ENCODE data around the gene CCDC137. TPM values are rescaled to one million over a fixed set of nuclear protein-coding genes. Genes with fewer than 3 reads are reported as not detected.
A peak's percentile ranks its signal among the peaks of the same experiment; 100 is the strongest.

Gene CCDC137
- total and polyA plus RNA-seq, 2 of the 13 experiments (the other 11 are each of a cell fraction or from before 2014, with no cell fraction given) = 14.6 to 39.1 TPM

DNA sequence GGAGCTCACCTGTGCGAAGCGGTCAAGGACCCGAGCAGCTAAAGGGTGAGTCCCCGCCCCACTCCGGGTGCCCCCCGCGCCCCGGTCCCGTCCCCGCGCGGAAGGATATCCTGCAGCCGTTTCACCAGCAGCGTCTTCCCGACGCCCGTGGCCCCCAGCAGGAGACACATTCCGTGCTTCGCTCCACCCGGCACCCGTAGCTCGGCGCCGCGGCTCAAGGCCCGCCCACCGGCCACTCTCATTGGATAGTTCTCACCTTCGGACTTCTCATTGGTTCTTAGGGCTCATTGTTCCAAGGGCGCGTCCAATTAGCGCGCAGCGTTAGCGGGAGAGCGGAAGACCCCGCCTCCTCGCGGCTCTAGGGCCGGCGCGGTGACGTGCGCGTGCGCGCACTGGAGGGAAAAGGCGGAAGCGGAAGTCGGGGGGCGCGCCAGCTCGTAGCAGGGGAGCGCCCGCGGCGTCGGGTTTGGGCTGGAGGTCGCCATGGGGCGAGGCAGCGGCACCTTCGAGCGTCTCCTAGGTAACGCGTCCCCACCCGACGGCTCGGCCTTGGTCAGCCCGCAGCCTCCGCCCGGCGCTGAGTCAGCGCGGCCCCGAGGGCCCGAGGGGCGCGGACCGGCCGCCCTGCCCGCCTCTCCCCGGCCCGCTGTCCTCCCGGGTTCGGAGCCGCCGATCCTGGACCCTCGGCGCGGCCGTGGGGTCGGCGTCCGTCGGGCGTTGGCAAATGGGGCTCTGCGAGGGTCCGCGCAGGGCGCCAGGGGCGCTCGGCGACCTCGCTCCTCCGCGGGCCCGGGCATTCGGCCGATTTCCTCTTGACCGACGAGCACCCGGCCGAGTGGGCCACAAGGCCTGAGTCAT, 17.3 kb downstream of the CCDC137 start, which contains the start of the genes ARL16 and HGS (continued):
- TF ChIP-seq HDAC1 (CRISPR knock-in tag; IDR thresholded peaks at IDR 0.05) (peak; percentile 90; the same call in 1 of the 2 replicates), ZNF317 (CRISPR knock-in tag; IDR thresholded peaks at IDR 0.05) (peak; percentile 51; the same call in 1 of the 2 replicates), ZNF747 (CRISPR knock-in tag; IDR thresholded peaks at IDR 0.05; ENCODE audit: borderline replicate concordance) (peak; percentile 4; the same call in 1 of the 2 replicates), ZNF605 (CRISPR knock-in tag; IDR thresholded peaks at IDR 0.05) (0 out of 2 replicates have a peak, but pooled peaks have one; percentile 6), ELF1 (CRISPR knock-in tag; IDR thresholded peaks at IDR 0.05) (peak; percentile 99), RBFOX2 (IDR thresholded peaks at IDR 0.05; ENCODE audit: low read depth, low read length) (peak; percentile 94), ZFP1 (CRISPR knock-in tag; IDR thresholded peaks at IDR 0.05) (0 out of 2 replicates have a peak, but pooled peaks have one; percentile 39), ZNF260 (CRISPR knock-in tag; IDR thresholded peaks at IDR 0.05; ENCODE audit: borderline replicate concordance, low read depth) (no peak), PRMT3 (CRISPR knock-in tag; IDR thresholded peaks at IDR 0.05; ENCODE audit: borderline replicate concordance, low read depth) (no peak), YEATS4 (CRISPR knock-in tag; IDR thresholded peaks at IDR 0.05; ENCODE audit: borderline replicate concordance) (peak; percentile 77), RFX5 (IDR thresholded peaks at IDR 0.05; ENCODE audit: low read depth, low read length) (peak; percentile 33), ZNF570 (CRISPR knock-in tag; IDR thresholded peaks at IDR 0.05; ENCODE audit: borderline replicate concordance) (no peak), BHLHE40 (IDR thresholded peaks at IDR 0.05; ENCODE audit: low read length) (no peak), ZNF720 (CRISPR knock-in tag; IDR thresholded peaks at IDR 0.05) (no peak)
- TF ChIP-seq, protein P1, sequence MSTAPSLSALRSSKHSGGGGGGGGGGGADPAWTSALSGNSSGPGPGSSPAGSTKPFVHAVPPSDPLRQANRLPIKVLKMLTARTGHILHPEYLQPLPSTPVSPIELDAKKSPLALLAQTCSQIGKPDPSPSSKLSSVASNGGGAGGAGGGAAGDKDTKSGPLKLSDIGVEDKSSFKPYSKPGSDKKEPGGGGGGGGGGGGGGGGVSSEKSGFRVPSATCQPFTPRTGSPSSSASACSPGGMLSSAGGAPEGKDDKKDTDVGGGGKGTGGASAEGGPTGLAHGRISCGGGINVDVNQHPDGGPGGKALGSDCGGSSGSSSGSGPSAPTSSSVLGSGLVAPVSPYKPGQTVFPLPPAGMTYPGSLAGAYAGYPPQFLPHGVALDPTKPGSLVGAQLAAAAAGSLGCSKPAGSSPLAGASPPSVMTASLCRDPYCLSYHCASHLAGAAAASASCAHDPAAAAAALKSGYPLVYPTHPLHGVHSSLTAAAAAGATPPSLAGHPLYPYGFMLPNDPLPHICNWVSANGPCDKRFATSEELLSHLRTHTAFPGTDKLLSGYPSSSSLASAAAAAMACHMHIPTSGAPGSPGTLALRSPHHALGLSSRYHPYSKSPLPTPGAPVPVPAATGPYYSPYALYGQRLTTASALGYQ (CRISPR knock-in tag; IDR thresholded peaks at IDR 0.05) = peak; percentile 62; the same call in 1 of the 2 replicates
- TF ChIP-seq, protein P2, sequence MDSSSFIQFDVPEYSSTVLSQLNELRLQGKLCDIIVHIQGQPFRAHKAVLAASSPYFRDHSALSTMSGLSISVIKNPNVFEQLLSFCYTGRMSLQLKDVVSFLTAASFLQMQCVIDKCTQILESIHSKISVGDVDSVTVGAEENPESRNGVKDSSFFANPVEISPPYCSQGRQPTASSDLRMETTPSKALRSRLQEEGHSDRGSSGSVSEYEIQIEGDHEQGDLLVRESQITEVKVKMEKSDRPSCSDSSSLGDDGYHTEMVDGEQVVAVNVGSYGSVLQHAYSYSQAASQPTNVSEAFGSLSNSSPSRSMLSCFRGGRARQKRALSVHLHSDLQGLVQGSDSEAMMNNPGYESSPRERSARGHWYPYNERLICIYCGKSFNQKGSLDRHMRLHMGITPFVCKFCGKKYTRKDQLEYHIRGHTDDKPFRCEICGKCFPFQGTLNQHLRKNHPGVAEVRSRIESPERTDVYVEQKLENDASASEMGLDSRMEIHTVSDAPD (CRISPR knock-in tag; IDR thresholded peaks at IDR 0.05) = no peak
- TF ChIP-seq, protein P3, sequence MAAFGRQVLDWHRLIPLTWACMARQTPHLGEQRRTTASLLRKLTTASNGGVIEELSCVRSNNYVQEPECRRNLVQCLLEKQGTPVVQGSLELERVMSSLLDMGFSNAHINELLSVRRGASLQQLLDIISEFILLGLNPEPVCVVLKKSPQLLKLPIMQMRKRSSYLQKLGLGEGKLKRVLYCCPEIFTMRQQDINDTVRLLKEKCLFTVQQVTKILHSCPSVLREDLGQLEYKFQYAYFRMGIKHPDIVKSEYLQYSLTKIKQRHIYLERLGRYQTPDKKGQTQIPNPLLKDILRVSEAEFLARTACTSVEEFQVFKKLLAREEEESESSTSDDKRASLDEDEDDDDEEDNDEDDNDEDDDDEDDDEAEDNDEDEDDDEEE (CRISPR knock-in tag; IDR thresholded peaks at IDR 0.05) = peak; percentile 81; the same call in 1 of the 2 replicates
- TF ChIP-seq, protein P4, sequence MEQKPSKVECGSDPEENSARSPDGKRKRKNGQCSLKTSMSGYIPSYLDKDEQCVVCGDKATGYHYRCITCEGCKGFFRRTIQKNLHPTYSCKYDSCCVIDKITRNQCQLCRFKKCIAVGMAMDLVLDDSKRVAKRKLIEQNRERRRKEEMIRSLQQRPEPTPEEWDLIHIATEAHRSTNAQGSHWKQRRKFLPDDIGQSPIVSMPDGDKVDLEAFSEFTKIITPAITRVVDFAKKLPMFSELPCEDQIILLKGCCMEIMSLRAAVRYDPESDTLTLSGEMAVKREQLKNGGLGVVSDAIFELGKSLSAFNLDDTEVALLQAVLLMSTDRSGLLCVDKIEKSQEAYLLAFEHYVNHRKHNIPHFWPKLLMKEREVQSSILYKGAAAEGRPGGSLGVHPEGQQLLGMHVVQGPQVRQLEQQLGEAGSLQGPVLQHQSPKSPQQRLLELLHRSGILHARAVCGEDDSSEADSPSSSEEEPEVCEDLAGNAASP (CRISPR knock-in tag; IDR thresholded peaks at IDR 0.05; ENCODE audit: borderline replicate concordance) = peak; percentile 64; the same call in 1 of the 2 replicates
- TF ChIP-seq, protein P5, sequence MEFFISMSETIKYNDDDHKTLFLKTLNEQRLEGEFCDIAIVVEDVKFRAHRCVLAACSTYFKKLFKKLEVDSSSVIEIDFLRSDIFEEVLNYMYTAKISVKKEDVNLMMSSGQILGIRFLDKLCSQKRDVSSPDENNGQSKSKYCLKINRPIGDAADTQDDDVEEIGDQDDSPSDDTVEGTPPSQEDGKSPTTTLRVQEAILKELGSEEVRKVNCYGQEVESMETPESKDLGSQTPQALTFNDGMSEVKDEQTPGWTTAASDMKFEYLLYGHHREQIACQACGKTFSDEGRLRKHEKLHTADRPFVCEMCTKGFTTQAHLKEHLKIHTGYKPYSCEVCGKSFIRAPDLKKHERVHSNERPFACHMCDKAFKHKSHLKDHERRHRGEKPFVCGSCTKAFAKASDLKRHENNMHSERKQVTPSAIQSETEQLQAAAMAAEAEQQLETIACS (CRISPR knock-in tag; IDR thresholded peaks at IDR 0.05) = peak; percentile 97
- TF ChIP-seq, protein P6, sequence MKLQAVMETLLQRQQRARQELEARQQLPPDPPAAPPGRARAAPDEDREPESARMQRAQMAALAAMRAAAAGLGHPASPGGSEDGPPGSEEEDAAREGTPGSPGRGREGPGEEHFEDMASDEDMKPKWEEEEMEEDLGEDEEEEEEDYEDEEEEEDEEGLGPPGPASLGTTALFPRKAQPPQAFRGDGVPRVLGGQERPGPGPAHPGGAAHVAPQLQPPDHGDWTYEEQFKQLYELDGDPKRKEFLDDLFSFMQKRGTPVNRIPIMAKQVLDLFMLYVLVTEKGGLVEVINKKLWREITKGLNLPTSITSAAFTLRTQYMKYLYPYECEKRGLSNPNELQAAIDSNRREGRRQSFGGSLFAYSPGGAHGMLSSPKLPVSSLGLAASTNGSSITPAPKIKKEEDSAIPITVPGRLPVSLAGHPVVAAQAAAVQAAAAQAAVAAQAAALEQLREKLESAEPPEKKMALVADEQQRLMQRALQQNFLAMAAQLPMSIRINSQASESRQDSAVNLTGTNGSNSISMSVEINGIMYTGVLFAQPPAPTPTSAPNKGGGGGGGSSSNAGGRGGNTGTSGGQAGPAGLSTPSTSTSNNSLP (IDR thresholded peaks at IDR 0.05; ENCODE audit: low read depth, low read length) = no peak
